Measurements from ENCODE around the gene SSTR1. TPM values are rescaled to one million over a fixed set of nuclear protein-coding genes. Genes with fewer than 3 reads are reported as not detected.

Gene SSTR1
- total RNA-seq, 1 donor from 2014 or later, result not detected

DNA sequence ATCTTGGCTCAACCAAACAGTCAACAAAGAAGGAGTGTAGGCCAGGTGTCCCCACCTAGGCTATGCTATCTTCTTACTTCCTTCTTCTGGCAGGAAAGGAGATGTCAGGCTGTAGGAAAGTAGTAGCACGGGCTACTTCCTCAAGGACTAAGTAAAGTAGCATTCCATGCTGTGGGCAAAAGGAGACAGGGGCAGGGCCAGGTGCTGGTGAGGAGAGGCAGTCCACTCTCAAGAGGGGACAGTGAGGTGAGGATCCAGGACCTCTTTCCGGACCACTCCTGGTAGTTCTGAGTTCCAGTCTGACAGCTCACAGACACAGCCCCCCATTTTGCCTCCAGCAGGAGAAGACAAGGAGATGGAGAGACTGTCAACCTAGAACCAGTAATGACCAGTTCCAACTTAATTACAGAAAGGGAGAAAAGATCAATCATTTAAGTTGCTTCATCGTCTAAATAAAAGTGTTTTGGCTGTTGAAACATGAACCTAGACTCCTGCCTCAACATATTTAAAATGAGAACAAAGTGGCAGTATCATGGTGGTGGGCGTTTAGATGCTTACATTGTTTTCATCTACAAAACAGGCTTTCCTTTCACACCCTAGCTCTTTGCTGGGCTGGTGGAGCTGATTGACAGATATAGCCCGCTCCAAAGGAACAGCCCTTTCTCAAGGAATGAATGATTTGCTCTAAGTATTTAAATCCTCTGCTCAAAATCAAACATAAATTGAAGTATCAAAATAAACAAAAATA lies 5.1 kb upstream of the SSTR1 start:
- Mint-ChIP-seq H3K4me1 (ENCODE audit: unreplicated experiment) (no peaks in the 10 kb centered on the region), H3K27me3 (ENCODE audit: unreplicated experiment) (peaks cover 14% of the 10 kb centered on the region), H3K4me3 (ENCODE audit: unreplicated experiment) (no peak overlapping the region), H3K36me3 (ENCODE audit: unreplicated experiment) (no peaks in the 10 kb centered on the region), H3K9me3 (ENCODE audit: unreplicated experiment) (peaks cover 7% of the 10 kb centered on the region), H3K27ac (ENCODE audit: unreplicated experiment) (no peak overlapping the region)
- no peak for DNase-seq (ENCODE audit: extremely low spot score, unreplicated experiment)
- TF ChIP-seq, protein P1, sequence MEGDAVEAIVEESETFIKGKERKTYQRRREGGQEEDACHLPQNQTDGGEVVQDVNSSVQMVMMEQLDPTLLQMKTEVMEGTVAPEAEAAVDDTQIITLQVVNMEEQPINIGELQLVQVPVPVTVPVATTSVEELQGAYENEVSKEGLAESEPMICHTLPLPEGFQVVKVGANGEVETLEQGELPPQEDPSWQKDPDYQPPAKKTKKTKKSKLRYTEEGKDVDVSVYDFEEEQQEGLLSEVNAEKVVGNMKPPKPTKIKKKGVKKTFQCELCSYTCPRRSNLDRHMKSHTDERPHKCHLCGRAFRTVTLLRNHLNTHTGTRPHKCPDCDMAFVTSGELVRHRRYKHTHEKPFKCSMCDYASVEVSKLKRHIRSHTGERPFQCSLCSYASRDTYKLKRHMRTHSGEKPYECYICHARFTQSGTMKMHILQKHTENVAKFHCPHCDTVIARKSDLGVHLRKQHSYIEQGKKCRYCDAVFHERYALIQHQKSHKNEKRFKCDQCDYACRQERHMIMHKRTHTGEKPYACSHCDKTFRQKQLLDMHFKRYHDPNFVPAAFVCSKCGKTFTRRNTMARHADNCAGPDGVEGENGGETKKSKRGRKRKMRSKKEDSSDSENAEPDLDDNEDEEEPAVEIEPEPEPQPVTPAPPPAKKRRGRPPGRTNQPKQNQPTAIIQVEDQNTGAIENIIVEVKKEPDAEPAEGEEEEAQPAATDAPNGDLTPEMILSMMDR (IDR thresholded peaks at IDR 0.05), result no peak

DNA sequence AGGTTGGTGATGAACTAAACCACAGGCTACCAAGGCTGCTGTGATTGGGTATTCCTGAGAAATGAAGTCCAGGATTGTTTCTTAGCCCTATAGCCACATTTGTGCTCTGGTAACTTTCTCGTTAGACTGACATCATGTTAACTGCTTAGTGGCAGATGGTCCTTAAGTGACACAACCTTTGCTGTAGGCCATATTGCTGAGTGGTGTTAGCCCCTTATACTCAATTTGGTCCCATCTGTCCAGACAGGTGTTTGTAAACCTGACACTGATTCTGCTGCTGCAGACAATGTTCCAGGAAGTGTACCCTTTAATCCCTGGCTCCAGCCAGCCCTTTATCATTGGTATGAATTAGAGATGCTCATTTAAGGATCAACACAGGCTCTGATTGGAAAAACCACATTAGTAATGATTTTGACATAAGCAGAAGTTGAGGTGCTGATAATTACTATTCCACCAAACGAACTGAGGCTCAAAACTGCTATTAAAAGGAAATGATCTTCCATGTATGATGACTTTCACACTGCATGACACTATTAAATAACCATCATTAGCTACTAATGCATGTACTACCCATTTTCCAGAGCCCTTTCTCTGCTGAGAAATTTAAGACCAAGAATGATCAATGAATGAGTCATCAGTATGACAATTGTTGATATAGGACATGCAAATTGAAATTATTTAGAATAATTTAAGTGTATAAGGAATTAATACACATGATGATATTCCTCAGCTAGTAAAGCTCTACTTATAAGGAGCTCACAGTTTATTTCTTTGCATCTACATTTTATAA lies 3.6 kb upstream of the SSTR1 start:
- H3K27ac Mint-ChIP-seq (ENCODE audit: unreplicated experiment), result no peak overlapping the region
- H3K9me3 Mint-ChIP-seq (ENCODE audit: unreplicated experiment), result peaks cover 7% of the 10 kb centered on the region
- DNase-seq (ENCODE audit: extremely low spot score, unreplicated experiment), result no peak
- peaks cover 27% of the 10 kb centered on the region for H3K27me3 Mint-ChIP-seq (ENCODE audit: unreplicated experiment)
- H3K4me1 Mint-ChIP-seq (ENCODE audit: unreplicated experiment), result no peaks in the 10 kb centered on the region
- no peaks in the 10 kb centered on the region for H3K36me3 Mint-ChIP-seq (ENCODE audit: unreplicated experiment)
- no peak overlapping the region for H3K4me3 Mint-ChIP-seq (ENCODE audit: unreplicated experiment)
- TF ChIP-seq, protein P1 (IDR thresholded peaks at IDR 0.05), result no peak

DNA sequence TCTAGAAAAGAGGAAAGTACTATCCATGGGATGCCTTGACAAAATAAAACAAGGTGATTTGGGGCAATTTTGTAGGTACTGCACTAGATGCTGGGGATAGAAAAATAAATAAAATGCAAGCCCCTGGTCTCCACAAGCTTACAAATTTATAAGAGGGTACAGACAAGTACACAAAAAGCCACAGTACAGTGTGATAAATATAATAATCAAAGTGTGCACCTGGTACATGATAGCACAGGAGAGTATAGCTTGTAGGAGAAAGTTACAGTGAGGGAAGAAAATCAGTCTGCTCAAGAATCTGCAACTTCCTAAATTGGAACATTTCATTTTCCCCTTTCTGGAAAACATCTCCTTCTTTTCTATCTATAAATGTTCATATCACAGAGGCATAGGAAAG lies 3.0 kb upstream of the SSTR1 start:
- Mint-ChIP-seq H3K27me3 (ENCODE audit: unreplicated experiment) (peaks cover 31% of the 10 kb centered on the region), H3K9me3 (ENCODE audit: unreplicated experiment) (peaks cover 7% of the 10 kb centered on the region), H3K4me1 (ENCODE audit: unreplicated experiment) (no peaks in the 10 kb centered on the region), H3K4me3 (ENCODE audit: unreplicated experiment) (no peak overlapping the region), H3K27ac (ENCODE audit: unreplicated experiment) (no peak overlapping the region), H3K36me3 (ENCODE audit: unreplicated experiment) (no peaks in the 10 kb centered on the region)
- DNase-seq (ENCODE audit: extremely low spot score, unreplicated experiment), result no peak
- TF ChIP-seq, protein P1 (IDR thresholded peaks at IDR 0.05), result no peak

DNA sequence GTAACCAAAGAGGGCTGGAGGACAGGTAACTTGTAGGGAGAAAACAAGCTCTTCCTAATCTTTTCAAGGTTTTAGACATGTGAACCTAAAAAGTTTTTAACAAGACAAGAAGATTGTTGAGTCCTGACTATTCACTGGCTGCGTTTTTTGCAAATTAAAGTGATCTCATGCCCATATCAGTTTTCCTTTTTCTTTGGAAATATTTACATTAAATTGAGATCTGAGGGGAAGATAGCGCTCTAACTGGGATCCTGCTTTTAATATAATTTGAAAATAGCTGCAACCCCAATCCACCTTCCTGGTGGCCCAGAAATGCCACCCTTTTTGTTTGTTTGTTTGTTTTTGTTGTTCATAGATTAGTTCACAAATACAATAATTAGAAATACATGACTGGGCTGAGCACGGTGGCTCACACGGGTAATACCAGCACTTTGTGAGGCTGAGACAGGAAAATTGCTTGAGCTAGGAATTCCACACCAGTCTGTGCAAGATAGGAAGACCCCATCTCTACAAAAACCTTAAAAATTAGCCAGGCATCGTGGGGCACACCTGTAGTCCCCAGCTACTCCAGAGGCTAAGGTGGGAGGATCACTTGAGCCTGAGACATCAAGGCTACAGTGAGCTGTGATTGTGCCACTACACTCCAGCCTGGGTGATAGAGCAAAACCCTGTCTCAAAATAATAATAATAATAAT lies 2.4 kb upstream of the SSTR1 start:
- peaks cover 36% of the 10 kb centered on the region for H3K27me3 Mint-ChIP-seq (ENCODE audit: unreplicated experiment)

More for the DNA sequence above, 2.4 kb upstream of the SSTR1 start:
- Mint-ChIP-seq H3K27ac (ENCODE audit: unreplicated experiment) (no peak overlapping the region), H3K4me1 (ENCODE audit: unreplicated experiment) (no peaks in the 10 kb centered on the region), H3K4me3 (ENCODE audit: unreplicated experiment) (no peak overlapping the region), H3K36me3 (ENCODE audit: unreplicated experiment) (no peaks in the 10 kb centered on the region), H3K9me3 (ENCODE audit: unreplicated experiment) (peaks cover 7% of the 10 kb centered on the region)
- TF ChIP-seq, protein P1 (IDR thresholded peaks at IDR 0.05), result no peak
- no peak for DNase-seq (ENCODE audit: extremely low spot score, unreplicated experiment)

Data from osteocyte (in vitro differentiated cells).